Activated naive CD4-positive, alpha-beta T cell treated with anti-CD3 and anti-CD28 coated beads for 36 hours (primary cell): ENCODE results near the gene GNG7. TPM values are rescaled to one million over a fixed set of nuclear protein-coding genes. Genes with fewer than 3 reads are reported as not detected.
"Not testable (repeated sequence)": the region's sequence is repeated elsewhere in the genome, so short reads cannot be mapped to it uniquely, and the experiment has no call there.

Source experiments
- CTCF ChIA-PET: fragments of 350-600 bp; sonication (Branson Sonifier 250); formaldehyde crosslinking; loops from one replicate; lab custom pipeline; 2021; ENCODE audit warnings: antibody characterized with exemption; lab: Charles Lee
- DNase-seq: peaks from one replicate; pipeline ENCODE4 v3.0.0-alpha.2; 2020
- H3K27ac Mint-ChIP-seq: one replicate; pipeline ENCODE4 v1.8.0; 2021; ENCODE audit warnings: mild to moderate bottlenecking, mixed read lengths
- H3K27me3 Mint-ChIP-seq: one replicate; pipeline ENCODE4 v1.8.0; 2021; ENCODE audit warnings: low read depth, mixed read lengths
- H3K36me3 Mint-ChIP-seq: one replicate; pipeline ENCODE4 v1.8.0; 2021; ENCODE audit warnings: low read depth, mixed read lengths
- H3K4me1 Mint-ChIP-seq: one replicate; pipeline ENCODE4 v1.8.0; 2021; ENCODE audit warnings: low read depth, mixed read lengths
- H3K4me3 Mint-ChIP-seq: one replicate; pipeline ENCODE4 v1.8.0; 2021; ENCODE audit warnings: mild to moderate bottlenecking, moderate library complexity, mixed read lengths
- H3K9me3 Mint-ChIP-seq: one replicate; pipeline ENCODE4 v1.8.0; 2021; ENCODE audit warnings: mixed read lengths
- intact Hi-C: fragments of 100-400 bp; cut with micrococcal nuclease; formaldehyde crosslinking; loops from one replicate; pipeline ENCODE4 v1.15.1; 2023
- total RNA-seq, 2 experiments: library from RNA; stranded (reverse); gene quantifications; one replicate each; pipeline ENCODE4 v1.2.3, GENCODE V29; 2021

GNG7 gene
- total RNA-seq, 2 experiments from 2014 or later: 0.74 to 1.1 TPM

GRCh38 chr19:2628597-2628996 lies 73.9 kb downstream of the GNG7 start:
- peaks cover 30% of the 10 kb centered on the region for H3K9me3 Mint-ChIP-seq

GRCh38 chr19:2627855-2628254 lies 74.6 kb downstream of the GNG7 start:
- H3K4me3 Mint-ChIP-seq: no peak overlapping the region
- H3K27ac Mint-ChIP-seq: peak overlapping the region; percentile 63
- CTCF ChIA-PET: interaction anchor here (0.8 to 2.8 kb wide), 5 partner anchors 9 to 154 kb away, joined by 3 to 9 read pairs (median 8); no protein-coding TSS in a partner anchor
- intact Hi-C loops: loop anchor here (1.0 kb wide), 1 partner anchor 10 kb away; no protein-coding TSS in a partner anchor
- no peak for DNase-seq
- peaks cover 47% of the 10 kb centered on the region for H3K4me1 Mint-ChIP-seq
- peaks cover 33% of the 10 kb centered on the region for H3K9me3 Mint-ChIP-seq
- H3K36me3 Mint-ChIP-seq: peaks cover 7% of the 10 kb centered on the region
- H3K27me3 Mint-ChIP-seq: no peaks in the 10 kb centered on the region

More at GRCh38 chr19:2628597-2628996, 73.9 kb downstream of the GNG7 start:
- H3K36me3 Mint-ChIP-seq: peaks cover 7% of the 10 kb centered on the region
- H3K27me3 Mint-ChIP-seq: no peaks in the 10 kb centered on the region
- no peak for DNase-seq
- peaks cover 47% of the 10 kb centered on the region for H3K4me1 Mint-ChIP-seq
- intact Hi-C loops: no loop called here
- CTCF ChIA-PET: interaction anchor here (0.6 to 2.8 kb wide), 5 partner anchors 8 to 40 kb away, joined by 3 to 9 read pairs (median 8); no protein-coding TSS in a partner anchor
- H3K27ac Mint-ChIP-seq: no peak overlapping the region
- H3K4me3 Mint-ChIP-seq: no peak overlapping the region

- H3K27me3 Mint-ChIP-seq: no peaks in the 10 kb centered on the region
- DNase-seq: peak; percentile 78
- H3K4me3 Mint-ChIP-seq: no peak overlapping the region
- intact Hi-C loops: loop anchor here (1.0 kb wide), 1 partner anchor 9 kb away; no protein-coding TSS in a partner anchor
- H3K4me1 Mint-ChIP-seq: peaks cover 48% of the 10 kb centered on the region
- CTCF ChIA-PET: interaction anchor here (0.8 to 2.8 kb wide), 5 partner anchors 9 to 153 kb away, joined by 3 to 9 read pairs (median 8); no protein-coding TSS in a partner anchor
- peak overlapping the region; percentile 70 for H3K27ac Mint-ChIP-seq
- peaks cover 7% of the 10 kb centered on the region for H3K36me3 Mint-ChIP-seq
- H3K9me3 Mint-ChIP-seq: peaks cover 33% of the 10 kb centered on the region
Measured at GRCh38 chr19:2627319-2627829, 75.1 kb downstream of the GNG7 start.

GRCh38 chr19:2625434-2625833 lies 77.1 kb downstream of the GNG7 start:
- CTCF ChIA-PET: interaction anchor here (1.5 to 2.2 kb wide), 2 partner anchors 11 kb away, joined by 6 to 15 read pairs; no protein-coding TSS in a partner anchor
- no peak overlapping the region for H3K27ac Mint-ChIP-seq
- no peaks in the 10 kb centered on the region for H3K27me3 Mint-ChIP-seq
- H3K9me3 Mint-ChIP-seq: peaks cover 26% of the 10 kb centered on the region
- H3K36me3 Mint-ChIP-seq: peaks cover 7% of the 10 kb centered on the region
- H3K4me1 Mint-ChIP-seq: peaks cover 61% of the 10 kb centered on the region
- no peak overlapping the region for H3K4me3 Mint-ChIP-seq
- DNase-seq: no peak
- intact Hi-C loops: no loop called here

GRCh38 chr19:2624537-2625091 lies 77.9 kb downstream of the GNG7 start:
- H3K4me3 Mint-ChIP-seq: no peak overlapping the region
- intact Hi-C loops: loop anchor here (5.0 kb wide), 1 partner anchor 472 kb away; the partner anchor contains the start of gene AP3D1
- H3K36me3 Mint-ChIP-seq: peaks cover 7% of the 10 kb centered on the region
- H3K27me3 Mint-ChIP-seq: no peaks in the 10 kb centered on the region
- H3K9me3 Mint-ChIP-seq: peaks cover 20% of the 10 kb centered on the region
- no peak overlapping the region for H3K27ac Mint-ChIP-seq
- CTCF ChIA-PET: interaction anchor here (1.5 to 2.2 kb wide), 2 partner anchors 10 to 12 kb away, joined by 6 to 15 read pairs; no protein-coding TSS in a partner anchor
- H3K4me1 Mint-ChIP-seq: peaks cover 62% of the 10 kb centered on the region
- no peak for DNase-seq

GRCh38 chr19:2623798-2624197 lies 78.7 kb downstream of the GNG7 start:
- Mint-ChIP-seq H3K4me3 (no peak overlapping the region), H3K9me3 (peaks cover 15% of the 10 kb centered on the region), H3K27ac (no peak overlapping the region), H3K4me1 (peaks cover 63% of the 10 kb centered on the region), H3K27me3 (no peaks in the 10 kb centered on the region), H3K36me3 (peaks cover 3% of the 10 kb centered on the region)
- intact Hi-C loops: loop anchor here (5.0 kb wide), 1 partner anchor 471 kb away; the partner anchor contains the start of gene AP3D1
- CTCF ChIA-PET: interaction anchor here (1.5 to 2.2 kb wide), 2 partner anchors 10 to 13 kb away, joined by 6 to 15 read pairs; no protein-coding TSS in a partner anchor
- no peak for DNase-seq

GRCh38 chr19:2622371-2622961 lies 80.0 kb downstream of the GNG7 start:
- H3K27me3 Mint-ChIP-seq, H3K9me3 Mint-ChIP-seq, DNase-seq, H3K4me3 Mint-ChIP-seq, H3K36me3 Mint-ChIP-seq: not testable (repeated sequence)
- H3K4me1 Mint-ChIP-seq: peaks cover 63% of the 10 kb centered on the region
- peak overlapping the region; percentile 94 for H3K27ac Mint-ChIP-seq
- intact Hi-C loops: loop anchor here (5.0 kb wide), 1 partner anchor 470 kb away; the partner anchor contains the start of gene AP3D1
- CTCF ChIA-PET: interaction anchor here (0.6 to 7.6 kb wide), 7 partner anchors 8 to 162 kb away, joined by 3 to 64 read pairs (median 4); no protein-coding TSS in a partner anchor

- no peaks in the 10 kb centered on the region for H3K27me3 Mint-ChIP-seq
- no peak for DNase-seq
- CTCF ChIA-PET: interaction anchor here (0.5 to 7.6 kb wide), 7 partner anchors 10 to 157 kb away, joined by 3 to 64 read pairs (median 9); partner anchors contain the start of gene GADD45B
- no peak overlapping the region for H3K4me3 Mint-ChIP-seq
- H3K9me3 Mint-ChIP-seq: peaks cover 10% of the 10 kb centered on the region
- peaks cover 69% of the 10 kb centered on the region for H3K4me1 Mint-ChIP-seq
- peak overlapping the region; percentile 91 for H3K27ac Mint-ChIP-seq
- intact Hi-C loops: loop anchor here (10.0 kb wide), 1 partner anchor 524 kb away; the partner anchor contains the start of genes IZUMO4 and MOB3A
- peaks cover 3% of the 10 kb centered on the region for H3K36me3 Mint-ChIP-seq
Measured at GRCh38 chr19:2619076-2619475, 83.4 kb downstream of the GNG7 start.

- H3K4me3 Mint-ChIP-seq: peak overlapping the region; percentile 53
- DNase-seq: peak; percentile 97
- H3K9me3 Mint-ChIP-seq: peaks cover 10% of the 10 kb centered on the region
- intact Hi-C loops: loop anchor here (1.0 to 10.0 kb wide), 2 partner anchors 9 to 524 kb away; partner anchors contain the start of genes IZUMO4 and MOB3A
- H3K36me3 Mint-ChIP-seq: peaks cover 2% of the 10 kb centered on the region
- H3K27me3 Mint-ChIP-seq: no peaks in the 10 kb centered on the region
- H3K27ac Mint-ChIP-seq: peak overlapping the region; percentile 91
- H3K4me1 Mint-ChIP-seq: peaks cover 72% of the 10 kb centered on the region
- CTCF ChIA-PET: interaction anchor here (0.9 to 7.6 kb wide), 7 partner anchors 10 to 145 kb away, joined by 3 to 64 read pairs (median 9); partner anchors contain the start of gene GADD45B
Measured at GRCh38 chr19:2618611-2619010, 83.9 kb downstream of the GNG7 start.

GRCh38 chr19:2617393-2618165 lies 84.9 kb downstream of the GNG7 start:
- Mint-ChIP-seq H3K9me3 (peaks cover 8% of the 10 kb centered on the region), H3K4me1 (peaks cover 73% of the 10 kb centered on the region), H3K4me3 (peak overlapping the region; percentile 53), H3K27ac (peak overlapping the region; percentile 91), H3K27me3 (no peaks in the 10 kb centered on the region), H3K36me3 (peaks cover 2% of the 10 kb centered on the region)
- DNase-seq: no peak
- CTCF ChIA-PET: interaction anchor here (0.9 to 7.6 kb wide), 7 partner anchors 9 to 142 kb away, joined by 3 to 64 read pairs (median 7); partner anchors contain the start of gene GADD45B
- intact Hi-C loops: loop anchor here (1.0 to 10.0 kb wide), 2 partner anchors 10 to 523 kb away; partner anchors contain the start of genes IZUMO4 and MOB3A
